Suprapubic skin (tissue), 3 donors: Measurements from ENCODE around the gene SYT12.

Source experiments
- POLR2AphosphoS5 ChIP-seq, 3 donors: sonication (generic); formaldehyde crosslinking; IDR thresholded peaks; one replicate each; pipeline ENCODE4 v1.6.1; 2017; ENCODE audit warnings: antibody characterized with exemption in 3 of 3
- TF ChIP-seq, protein P1 (sequence below), 2 donors: fragments of 200-600 bp in 1 of 2; fragments of 450-650 bp in 1 of 2; sonication (generic) in 1 of 2; IDR thresholded peaks; one replicate each; pipeline ENCODE4 v1.5.1; 2016 to 2019; ENCODE audit warnings: antibody characterized with exemption in 2 of 2, mild to moderate bottlenecking in 1 of 2, moderate library complexity in 1 of 2

DNA sequence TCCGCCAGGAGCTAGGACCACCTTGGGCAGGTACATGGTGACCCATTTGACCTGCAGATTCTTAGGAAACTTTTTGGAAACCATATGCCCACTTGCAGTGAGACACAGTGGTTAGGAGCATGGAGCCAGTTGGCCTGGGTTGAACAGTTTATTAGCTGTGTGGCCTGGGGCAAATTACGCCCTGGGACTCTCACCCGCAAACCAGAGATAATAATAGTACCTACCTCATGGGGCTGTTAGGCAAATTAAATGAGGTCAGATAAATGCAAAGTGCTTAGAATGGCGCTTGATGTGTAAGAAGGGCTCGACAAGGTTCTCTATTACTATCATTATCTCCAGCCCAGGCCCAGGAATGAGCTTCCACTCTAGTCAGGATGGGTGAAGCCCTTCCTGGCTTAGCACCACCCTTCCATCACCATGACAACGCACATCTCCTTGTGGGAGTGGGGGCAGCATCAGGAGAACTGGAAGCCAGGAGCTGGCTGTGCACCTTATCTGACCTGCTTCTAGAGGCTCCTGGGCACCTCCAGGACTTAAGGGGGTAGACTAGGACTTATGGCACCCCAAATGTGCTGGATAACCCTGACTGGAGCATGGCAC, 5.1 kb downstream of the SYT12 start:
- no peak for TF ChIP-seq POLR2AphosphoS5 (IDR thresholded peaks at IDR 0.05)
- TF ChIP-seq, protein P1, sequence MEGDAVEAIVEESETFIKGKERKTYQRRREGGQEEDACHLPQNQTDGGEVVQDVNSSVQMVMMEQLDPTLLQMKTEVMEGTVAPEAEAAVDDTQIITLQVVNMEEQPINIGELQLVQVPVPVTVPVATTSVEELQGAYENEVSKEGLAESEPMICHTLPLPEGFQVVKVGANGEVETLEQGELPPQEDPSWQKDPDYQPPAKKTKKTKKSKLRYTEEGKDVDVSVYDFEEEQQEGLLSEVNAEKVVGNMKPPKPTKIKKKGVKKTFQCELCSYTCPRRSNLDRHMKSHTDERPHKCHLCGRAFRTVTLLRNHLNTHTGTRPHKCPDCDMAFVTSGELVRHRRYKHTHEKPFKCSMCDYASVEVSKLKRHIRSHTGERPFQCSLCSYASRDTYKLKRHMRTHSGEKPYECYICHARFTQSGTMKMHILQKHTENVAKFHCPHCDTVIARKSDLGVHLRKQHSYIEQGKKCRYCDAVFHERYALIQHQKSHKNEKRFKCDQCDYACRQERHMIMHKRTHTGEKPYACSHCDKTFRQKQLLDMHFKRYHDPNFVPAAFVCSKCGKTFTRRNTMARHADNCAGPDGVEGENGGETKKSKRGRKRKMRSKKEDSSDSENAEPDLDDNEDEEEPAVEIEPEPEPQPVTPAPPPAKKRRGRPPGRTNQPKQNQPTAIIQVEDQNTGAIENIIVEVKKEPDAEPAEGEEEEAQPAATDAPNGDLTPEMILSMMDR (IDR thresholded peaks at IDR 0.05), result no peak
